Small intestine (tissue), 7 donors: ENCODE results near the gene AURKAIP1. TPM values are rescaled to one million over a fixed set of nuclear protein-coding genes. Genes with fewer than 3 reads are reported as not detected.
A peak's percentile ranks its signal among the peaks of the same experiment; 100 is the strongest.
"Not testable (repeated sequence)": the region's sequence is repeated elsewhere in the genome, so short reads cannot be mapped to it uniquely, and the experiment has no call there.

ENCODE experiments used
- DNase-seq, 2 donors: peaks; one replicate each; pipeline versions ENCODE4 v3.0.0 to v3.0.0-alpha.2; 2013
- FAIRE-seq: peaks from 2 replicates; lab custom pipeline; 2012; peaks lifted over from hg19 to GRCh38; lab: Jason Lieb, UNC
- H3K27ac ChIP-seq, 3 donors: one replicate each; pipeline ENCODE4 v1.5.1; 2013; ENCODE audit warnings: low read length in 2 of 3, mild to moderate bottlenecking in 2 of 3, control low read depth in 1 of 3, inconsistent platforms in 1 of 3, low read depth in 1 of 3, moderate library complexity in 1 of 3
- H3K27me3 ChIP-seq, 3 donors: one replicate each; pipeline ENCODE4 v1.6.1; 2013; ENCODE audit warnings: low read length in 3 of 3, inconsistent platforms in 1 of 3; ENCODE audit not compliant: control insufficient read depth in 3 of 3, insufficient read depth in 3 of 3
- H3K36me3 ChIP-seq, 3 donors: one replicate each; pipeline ENCODE4 v1.6.1; 2013; ENCODE audit warnings: low read length in 3 of 3, inconsistent platforms in 1 of 3, low read depth in 1 of 3, mild to moderate bottlenecking in 1 of 3, moderate library complexity in 1 of 3; ENCODE audit not compliant: control insufficient read depth in 3 of 3, insufficient read depth in 2 of 3
- H3K4me1 ChIP-seq, 3 donors: one replicate each; pipeline ENCODE4 v1.6.1; 2013; ENCODE audit warnings: low read length in 2 of 3, inconsistent platforms in 1 of 3, low read depth in 1 of 3, mild to moderate bottlenecking in 1 of 3, moderate library complexity in 1 of 3; ENCODE audit not compliant: control insufficient read depth in 3 of 3, insufficient read depth in 2 of 3
- H3K4me3 ChIP-seq, 3 donors: one replicate each; pipeline ENCODE4 v1.5.1; 2013; ENCODE audit warnings: low read length in 3 of 3, control low read depth in 1 of 3, inconsistent platforms in 1 of 3, low read depth in 1 of 3, mild to moderate bottlenecking in 1 of 3, moderate library complexity in 1 of 3
- H3K9me3 ChIP-seq, 2 donors: one replicate each; pipeline ENCODE4 v1.6.1; 2013; ENCODE audit warnings: low read depth in 1 of 2, low read length in 1 of 2; ENCODE audit not compliant: control insufficient read depth in 2 of 2, insufficient read depth in 1 of 2
- WGBS, 3 donors: extraction: QIAGEN DNeasy Blood & Tissue Kit; methylation state at CpG; one replicate each; pipeline ENCODE4 v1.1.7; 2013; 5-methylcytosine and 5-hydroxymethylcytosine counted together
- polyA plus RNA-seq, 4 donors: library from polyadenylated mRNA; stranded (reverse) in 3 of 4; unstranded in 1 of 4; fragments of 200-250 nt in 3 of 4; fragments of 120-200 nt in 1 of 4; gene quantifications; one replicate each; pipeline versions ENCODE4 v1.2.1 to v1.2.3, GENCODE V29; 2013
- donor health status: healthy with polysubstance abuse.
- donor health status: control.
- donor health status: control.
- donor health status: Bipolar disorder and iron deficiency.
- donor health status: healthy.

Gene AURKAIP1
- polyA plus RNA-seq, 4 donors, result 88.1 to 382 (median 297) TPM

- FAIRE-seq, H3K4me3 ChIP-seq, H3K27ac ChIP-seq, DNase-seq, H3K27me3 ChIP-seq, H3K4me1 ChIP-seq: not testable (repeated sequence)
- WGBS, 3 donors, result 92 to 97% (median 93%) methylated on average over 11 of the region's 11 CpGs
- peaks cover 0 to 11% (median 0%) of the 10 kb centered on the region in 3 donors for H3K36me3 ChIP-seq
- H3K9me3 ChIP-seq, result peaks cover 0 to 14% of the 10 kb centered on the region in 2 donors
Observed at GRCh38 chr1:1412311-1412902, 37.4 kb upstream of the AURKAIP1 start.

GRCh38 chr1:1411626-1412025 is 36.6 kb upstream of the AURKAIP1 start:
- Histone ChIP-seq H3K4me3 (no peak overlapping the region), H3K36me3 (peaks cover 0 to 13% (median 0%) of the 10 kb centered on the region in 3 donors), H3K27me3 (no peaks in the 10 kb centered on the region), H3K27ac (no peak overlapping the region), H3K9me3 (peaks cover 0 to 14% of the 10 kb centered on the region in 2 donors), H3K4me1 (peaks cover 0 to 8% (median 2%) of the 10 kb centered on the region in 3 donors)
- DNase-seq (no peak), FAIRE-seq (no peak)
- 90 to 95% (median 90%) methylated on average over 10 to 13 of the region's 13 CpGs for WGBS, 3 donors

- not testable (repeated sequence) for DNase-seq, H3K27me3 ChIP-seq, FAIRE-seq, H3K4me3 ChIP-seq, H3K27ac ChIP-seq
- 73 to 83% (median 79%) methylated on average over 8 of the region's 8 CpGs for WGBS, 3 donors
- peaks cover 0 to 14% of the 10 kb centered on the region in 2 donors for H3K9me3 ChIP-seq
- H3K4me1 ChIP-seq, result peaks cover 5 to 18% (median 6%) of the 10 kb centered on the region in 3 donors
- H3K36me3 ChIP-seq, result peaks cover 0 to 26% (median 0%) of the 10 kb centered on the region in 3 donors
Observed at GRCh38 chr1:1410238-1410637, 35.2 kb upstream of the AURKAIP1 start.

GRCh38 chr1:1407636-1408318 is 32.8 kb upstream of the AURKAIP1 start:
- no peaks in the 10 kb centered on the region for H3K27me3 ChIP-seq
- peaks cover 5 to 18% (median 6%) of the 10 kb centered on the region in 3 donors for H3K4me1 ChIP-seq
- peak overlapping the region; percentile 88 to 98 (median 92) for H3K4me3 ChIP-seq
- peaks cover 0 to 7% of the 10 kb centered on the region in 2 donors for H3K9me3 ChIP-seq
- H3K27ac ChIP-seq, result peak overlapping the region; percentile 76 to 90 (median 79)
- WGBS, 3 donors, result 10 to 11% (median 11%) methylated on average over 39 to 41 of the region's 41 CpGs
- no peak for FAIRE-seq
- peaks cover 0 to 49% (median 3%) of the 10 kb centered on the region in 3 donors for H3K36me3 ChIP-seq
- DNase-seq, result peak in 1 of 2 donors; percentile 67

GRCh38 chr1:1406821-1407635 is 32.0 kb upstream of the AURKAIP1 start, which contains the start of gene MRPL20:
Gene MRPL20 (minus strand): TSS chr1:1407293. CDS start chr1:1407217, 76 bp downstream.
- Histone ChIP-seq H3K27me3 (no peaks in the 10 kb centered on the region), H3K36me3 (peaks cover 3 to 57% (median 3%) of the 10 kb centered on the region in 3 donors), H3K27ac (peak within 1 kb of the TSS; percentile 76 to 90 (median 79)), H3K4me3 (peak within 1 kb of the TSS; percentile 88 to 98 (median 92)), H3K4me1 (peaks cover 5 to 18% (median 6%) of the 10 kb centered on the region in 3 donors), H3K9me3 (peaks cover 0 to 1% of the 10 kb centered on the region in 2 donors)
- DNase-seq (peak; percentile 95 to 97), FAIRE-seq (no peak)
- 0% methylated on average over 88 to 98 of the region's 98 CpGs for WGBS, 3 donors

- no peak for FAIRE-seq
- H3K27me3 ChIP-seq, result no peaks in the 10 kb centered on the region
- 28 to 38% (median 36%) methylated on average over 36 to 43 of the region's 43 CpGs for WGBS, 3 donors
- H3K4me1 ChIP-seq, result peaks cover 5 to 21% (median 6%) of the 10 kb centered on the region in 3 donors
- H3K36me3 ChIP-seq, result peaks cover 3 to 61% (median 5%) of the 10 kb centered on the region in 3 donors
- peak overlapping the region; percentile 88 to 98 (median 92) for H3K4me3 ChIP-seq
- H3K9me3 ChIP-seq, result no peaks in the 10 kb centered on the region
- peak in 1 of 2 donors; percentile 20 for DNase-seq
- peak overlapping the region; percentile 43 to 90 (median 76) for H3K27ac ChIP-seq
Observed at GRCh38 chr1:1406101-1406820, 31.3 kb upstream of the AURKAIP1 start.

- FAIRE-seq (no peak), DNase-seq (no peak)
- H3K4me1 ChIP-seq, result peaks cover 6 to 31% (median 9%) of the 10 kb centered on the region in 3 donors
- 81 to 88% (median 85%) methylated on average over 7 of the region's 7 CpGs for WGBS, 3 donors
- H3K36me3 ChIP-seq, result peaks cover 3 to 66% (median 5%) of the 10 kb centered on the region in 3 donors
- no peaks in the 10 kb centered on the region for H3K27me3 ChIP-seq
- H3K4me3 ChIP-seq, result no peak overlapping the region
- no peak overlapping the region for H3K27ac ChIP-seq
- H3K9me3 ChIP-seq, result no peaks in the 10 kb centered on the region
Observed at GRCh38 chr1:1403653-1404052, 28.6 kb upstream of the AURKAIP1 start.
